SK-N-SH (cell line): ENCODE measurements around the gene ANKRD11.

ENCODE experiments used
- GATA2 ChIP-seq: sonication (generic); formaldehyde crosslinking; IDR thresholded peaks from 2 replicates; pipeline ENCODE4 v1.5.0; 2020; ENCODE audit warnings: mild to moderate bottlenecking, missing genetic modification reagents
- JUND ChIP-seq: IDR thresholded peaks from 2 replicates; pipeline ENCODE4 v1.4.0; 2012
- MEF2A ChIP-seq: IDR thresholded peaks from 2 replicates; pipeline ENCODE4 v1.4.0; 2012; ENCODE audit warnings: low read depth, borderline replicate concordance
- POLR2AphosphoS5 ChIP-seq: IDR thresholded peaks from 2 replicates; pipeline ENCODE4 v1.6.1; 2012; ENCODE audit warnings: low read depth, low read length
- RCOR1 ChIP-seq: fragments of 150-350 bp; IDR thresholded peaks from 2 replicates; pipeline ENCODE4 v1.6.1; 2017; ENCODE audit warnings: antibody characterized with exemption, low read length
- RXRA ChIP-seq: IDR thresholded peaks from 2 replicates; pipeline ENCODE4 v1.4.0; 2012; ENCODE audit warnings: low read depth, mild to moderate bottlenecking, borderline replicate concordance
- SIN3A ChIP-seq: IDR thresholded peaks from 2 replicates; pipeline ENCODE4 v1.6.1; 2012; ENCODE audit warnings: low read depth, mild to moderate bottlenecking, low read length, moderate library complexity, borderline replicate concordance
- TAF1 ChIP-seq: IDR thresholded peaks from 2 replicates; pipeline ENCODE4 v1.6.1; 2012; ENCODE audit warnings: low read depth, mild to moderate bottlenecking, low read length, moderate library complexity, borderline replicate concordance
- YY1 ChIP-seq: IDR thresholded peaks from 2 replicates; pipeline ENCODE4 v1.4.0; 2012; ENCODE audit warnings: low read depth, mild to moderate bottlenecking
- TF ChIP-seq, protein P1 (sequence below): fragments of 200-600 bp; sonication (generic); IDR thresholded peaks from 2 replicates; pipeline ENCODE4 v1.6.1; 2017; ENCODE audit warnings: antibody characterized with exemption, mild to moderate bottlenecking, moderate library complexity
- TF ChIP-seq, protein P2 (sequence below): IDR thresholded peaks from 2 replicates; pipeline ENCODE4 v1.6.1; 2012; ENCODE audit warnings: mild to moderate bottlenecking, low read depth, low read length, moderate library complexity
- TF ChIP-seq, protein P3 (sequence below): IDR thresholded peaks from 2 replicates; pipeline ENCODE4 v1.4.0; 2012; ENCODE audit warnings: low read depth, borderline replicate concordance

DNA sequence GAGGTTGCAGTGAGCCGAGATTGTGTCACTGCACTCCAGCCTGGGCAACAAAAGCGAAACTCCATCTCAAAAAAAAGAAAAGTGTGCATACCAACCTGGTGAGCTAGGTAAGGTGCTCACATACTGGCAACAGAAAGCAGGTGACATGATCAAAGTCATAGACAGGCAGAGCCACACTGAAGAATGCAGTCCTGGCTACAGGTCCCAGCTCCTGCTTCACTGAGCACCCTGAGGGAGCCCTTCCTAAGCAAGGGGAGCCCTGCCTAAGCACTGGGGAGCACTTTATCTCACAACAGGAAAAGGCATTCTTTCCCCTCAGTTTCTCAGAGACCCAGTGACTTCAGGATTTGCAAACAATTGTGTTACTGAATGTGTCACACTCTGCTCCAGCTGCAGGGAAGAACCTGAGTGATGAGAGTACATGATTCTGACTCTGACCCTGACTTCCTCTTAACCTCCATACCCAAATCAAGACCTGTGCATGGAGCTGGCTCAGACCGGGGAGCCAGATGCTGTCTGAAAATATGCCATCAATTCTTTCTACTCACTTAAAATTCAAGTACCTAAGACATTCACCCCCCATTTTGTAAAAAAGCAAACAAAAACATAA lies 40.5 kb downstream of the ANKRD11 start:
- TF ChIP-seq, protein P1, sequence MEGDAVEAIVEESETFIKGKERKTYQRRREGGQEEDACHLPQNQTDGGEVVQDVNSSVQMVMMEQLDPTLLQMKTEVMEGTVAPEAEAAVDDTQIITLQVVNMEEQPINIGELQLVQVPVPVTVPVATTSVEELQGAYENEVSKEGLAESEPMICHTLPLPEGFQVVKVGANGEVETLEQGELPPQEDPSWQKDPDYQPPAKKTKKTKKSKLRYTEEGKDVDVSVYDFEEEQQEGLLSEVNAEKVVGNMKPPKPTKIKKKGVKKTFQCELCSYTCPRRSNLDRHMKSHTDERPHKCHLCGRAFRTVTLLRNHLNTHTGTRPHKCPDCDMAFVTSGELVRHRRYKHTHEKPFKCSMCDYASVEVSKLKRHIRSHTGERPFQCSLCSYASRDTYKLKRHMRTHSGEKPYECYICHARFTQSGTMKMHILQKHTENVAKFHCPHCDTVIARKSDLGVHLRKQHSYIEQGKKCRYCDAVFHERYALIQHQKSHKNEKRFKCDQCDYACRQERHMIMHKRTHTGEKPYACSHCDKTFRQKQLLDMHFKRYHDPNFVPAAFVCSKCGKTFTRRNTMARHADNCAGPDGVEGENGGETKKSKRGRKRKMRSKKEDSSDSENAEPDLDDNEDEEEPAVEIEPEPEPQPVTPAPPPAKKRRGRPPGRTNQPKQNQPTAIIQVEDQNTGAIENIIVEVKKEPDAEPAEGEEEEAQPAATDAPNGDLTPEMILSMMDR = no peak
- TF ChIP-seq, protein P2, sequence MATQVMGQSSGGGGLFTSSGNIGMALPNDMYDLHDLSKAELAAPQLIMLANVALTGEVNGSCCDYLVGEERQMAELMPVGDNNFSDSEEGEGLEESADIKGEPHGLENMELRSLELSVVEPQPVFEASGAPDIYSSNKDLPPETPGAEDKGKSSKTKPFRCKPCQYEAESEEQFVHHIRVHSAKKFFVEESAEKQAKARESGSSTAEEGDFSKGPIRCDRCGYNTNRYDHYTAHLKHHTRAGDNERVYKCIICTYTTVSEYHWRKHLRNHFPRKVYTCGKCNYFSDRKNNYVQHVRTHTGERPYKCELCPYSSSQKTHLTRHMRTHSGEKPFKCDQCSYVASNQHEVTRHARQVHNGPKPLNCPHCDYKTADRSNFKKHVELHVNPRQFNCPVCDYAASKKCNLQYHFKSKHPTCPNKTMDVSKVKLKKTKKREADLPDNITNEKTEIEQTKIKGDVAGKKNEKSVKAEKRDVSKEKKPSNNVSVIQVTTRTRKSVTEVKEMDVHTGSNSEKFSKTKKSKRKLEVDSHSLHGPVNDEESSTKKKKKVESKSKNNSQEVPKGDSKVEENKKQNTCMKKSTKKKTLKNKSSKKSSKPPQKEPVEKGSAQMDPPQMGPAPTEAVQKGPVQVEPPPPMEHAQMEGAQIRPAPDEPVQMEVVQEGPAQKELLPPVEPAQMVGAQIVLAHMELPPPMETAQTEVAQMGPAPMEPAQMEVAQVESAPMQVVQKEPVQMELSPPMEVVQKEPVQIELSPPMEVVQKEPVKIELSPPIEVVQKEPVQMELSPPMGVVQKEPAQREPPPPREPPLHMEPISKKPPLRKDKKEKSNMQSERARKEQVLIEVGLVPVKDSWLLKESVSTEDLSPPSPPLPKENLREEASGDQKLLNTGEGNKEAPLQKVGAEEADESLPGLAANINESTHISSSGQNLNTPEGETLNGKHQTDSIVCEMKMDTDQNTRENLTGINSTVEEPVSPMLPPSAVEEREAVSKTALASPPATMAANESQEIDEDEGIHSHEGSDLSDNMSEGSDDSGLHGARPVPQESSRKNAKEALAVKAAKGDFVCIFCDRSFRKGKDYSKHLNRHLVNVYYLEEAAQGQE = no peak
- TF ChIP-seq, protein P3, sequence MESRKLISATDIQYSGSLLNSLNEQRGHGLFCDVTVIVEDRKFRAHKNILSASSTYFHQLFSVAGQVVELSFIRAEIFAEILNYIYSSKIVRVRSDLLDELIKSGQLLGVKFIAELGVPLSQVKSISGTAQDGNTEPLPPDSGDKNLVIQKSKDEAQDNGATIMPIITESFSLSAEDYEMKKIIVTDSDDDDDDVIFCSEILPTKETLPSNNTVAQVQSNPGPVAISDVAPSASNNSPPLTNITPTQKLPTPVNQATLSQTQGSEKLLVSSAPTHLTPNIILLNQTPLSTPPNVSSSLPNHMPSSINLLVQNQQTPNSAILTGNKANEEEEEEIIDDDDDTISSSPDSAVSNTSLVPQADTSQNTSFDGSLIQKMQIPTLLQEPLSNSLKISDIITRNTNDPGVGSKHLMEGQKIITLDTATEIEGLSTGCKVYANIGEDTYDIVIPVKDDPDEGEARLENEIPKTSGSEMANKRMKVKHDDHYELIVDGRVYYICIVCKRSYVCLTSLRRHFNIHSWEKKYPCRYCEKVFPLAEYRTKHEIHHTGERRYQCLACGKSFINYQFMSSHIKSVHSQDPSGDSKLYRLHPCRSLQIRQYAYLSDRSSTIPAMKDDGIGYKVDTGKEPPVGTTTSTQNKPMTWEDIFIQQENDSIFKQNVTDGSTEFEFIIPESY = no peak
- TF ChIP-seq TAF1 = no peak
- TF ChIP-seq YY1 = no peak
- TF ChIP-seq GATA2 (CRISPR knock-in tag) = no peak
- TF ChIP-seq MEF2A = no peak
- TF ChIP-seq POLR2AphosphoS5 = no peak
- no peak for TF ChIP-seq SIN3A
- TF ChIP-seq JUND = no peak
- TF ChIP-seq RXRA = no peak
- no peak for TF ChIP-seq RCOR1
